Measurements from ENCODE around the gene AGPAT4.

- TF ChIP-seq, protein P1, sequence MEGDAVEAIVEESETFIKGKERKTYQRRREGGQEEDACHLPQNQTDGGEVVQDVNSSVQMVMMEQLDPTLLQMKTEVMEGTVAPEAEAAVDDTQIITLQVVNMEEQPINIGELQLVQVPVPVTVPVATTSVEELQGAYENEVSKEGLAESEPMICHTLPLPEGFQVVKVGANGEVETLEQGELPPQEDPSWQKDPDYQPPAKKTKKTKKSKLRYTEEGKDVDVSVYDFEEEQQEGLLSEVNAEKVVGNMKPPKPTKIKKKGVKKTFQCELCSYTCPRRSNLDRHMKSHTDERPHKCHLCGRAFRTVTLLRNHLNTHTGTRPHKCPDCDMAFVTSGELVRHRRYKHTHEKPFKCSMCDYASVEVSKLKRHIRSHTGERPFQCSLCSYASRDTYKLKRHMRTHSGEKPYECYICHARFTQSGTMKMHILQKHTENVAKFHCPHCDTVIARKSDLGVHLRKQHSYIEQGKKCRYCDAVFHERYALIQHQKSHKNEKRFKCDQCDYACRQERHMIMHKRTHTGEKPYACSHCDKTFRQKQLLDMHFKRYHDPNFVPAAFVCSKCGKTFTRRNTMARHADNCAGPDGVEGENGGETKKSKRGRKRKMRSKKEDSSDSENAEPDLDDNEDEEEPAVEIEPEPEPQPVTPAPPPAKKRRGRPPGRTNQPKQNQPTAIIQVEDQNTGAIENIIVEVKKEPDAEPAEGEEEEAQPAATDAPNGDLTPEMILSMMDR (conservative IDR thresholded peaks at IDR 0.05): no peak
- TF ChIP-seq EZH2 (IDR thresholded peaks at IDR 0.05; ENCODE audit: low read depth): no peak
These were observed 79.5 kb downstream of the AGPAT4 start for GRCh38 chr6:161194374-161194773.
